ENCODE measurements around the gene WDR88. TPM values are rescaled to one million over a fixed set of nuclear protein-coding genes. Genes with fewer than 3 reads are reported as not detected.
"Not testable (repeated sequence)": the region's sequence is repeated elsewhere in the genome, so short reads cannot be mapped to it uniquely, and the experiment has no call there.

WDR88 gene
- total RNA-seq, 4 donors from 2014 or later, result not detected

DNA sequence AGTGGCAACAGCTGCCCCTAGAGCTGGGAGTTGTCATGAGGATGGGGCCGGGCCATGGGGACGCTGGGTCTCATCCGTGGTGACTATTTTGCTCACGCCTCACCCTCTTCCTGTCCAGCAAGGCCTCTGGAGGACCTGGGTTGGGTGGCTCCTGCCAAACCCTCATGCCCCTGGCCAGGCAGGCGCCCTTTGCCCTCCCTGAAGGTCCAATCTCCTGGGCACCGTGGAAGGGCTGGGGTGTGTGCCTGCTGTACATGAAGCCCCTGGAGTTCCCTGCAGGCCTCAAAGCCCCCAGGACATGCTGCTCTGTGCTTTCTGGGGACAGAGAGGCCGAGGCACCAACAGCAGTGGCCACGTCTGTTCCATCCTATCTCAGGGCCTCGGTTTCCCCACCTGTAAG lies 76.0 kb downstream of the WDR88 start:
- in situ Hi-C loops (cut with MboI; ENCODE audit: low sequenced_read_pairs in 4 of 4), result no loop called here
- Histone ChIP-seq H3K9me3 (no peaks in the 10 kb centered on the region), H3K36me3 (no peaks in the 10 kb centered on the region), H3K27ac (no peak overlapping the region), H3K27me3 (no peaks in the 10 kb centered on the region), H3K4me1 (no peaks in the 10 kb centered on the region), H3K4me3 (no peak overlapping the region)
- ATAC-seq, result no peak
- no peak for TF ChIP-seq POLR2A (IDR thresholded peaks at IDR 0.05)
- TF ChIP-seq, protein P1, sequence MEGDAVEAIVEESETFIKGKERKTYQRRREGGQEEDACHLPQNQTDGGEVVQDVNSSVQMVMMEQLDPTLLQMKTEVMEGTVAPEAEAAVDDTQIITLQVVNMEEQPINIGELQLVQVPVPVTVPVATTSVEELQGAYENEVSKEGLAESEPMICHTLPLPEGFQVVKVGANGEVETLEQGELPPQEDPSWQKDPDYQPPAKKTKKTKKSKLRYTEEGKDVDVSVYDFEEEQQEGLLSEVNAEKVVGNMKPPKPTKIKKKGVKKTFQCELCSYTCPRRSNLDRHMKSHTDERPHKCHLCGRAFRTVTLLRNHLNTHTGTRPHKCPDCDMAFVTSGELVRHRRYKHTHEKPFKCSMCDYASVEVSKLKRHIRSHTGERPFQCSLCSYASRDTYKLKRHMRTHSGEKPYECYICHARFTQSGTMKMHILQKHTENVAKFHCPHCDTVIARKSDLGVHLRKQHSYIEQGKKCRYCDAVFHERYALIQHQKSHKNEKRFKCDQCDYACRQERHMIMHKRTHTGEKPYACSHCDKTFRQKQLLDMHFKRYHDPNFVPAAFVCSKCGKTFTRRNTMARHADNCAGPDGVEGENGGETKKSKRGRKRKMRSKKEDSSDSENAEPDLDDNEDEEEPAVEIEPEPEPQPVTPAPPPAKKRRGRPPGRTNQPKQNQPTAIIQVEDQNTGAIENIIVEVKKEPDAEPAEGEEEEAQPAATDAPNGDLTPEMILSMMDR (IDR thresholded peaks at IDR 0.05 in 4 of 5, conservative IDR thresholded peaks at IDR 0.05 in 1 of 5), result no peak
- intact Hi-C loops (cut with DNase I; ENCODE audit: low total_unique reads), result no loop called here
- no peak for DNase-seq

DNA sequence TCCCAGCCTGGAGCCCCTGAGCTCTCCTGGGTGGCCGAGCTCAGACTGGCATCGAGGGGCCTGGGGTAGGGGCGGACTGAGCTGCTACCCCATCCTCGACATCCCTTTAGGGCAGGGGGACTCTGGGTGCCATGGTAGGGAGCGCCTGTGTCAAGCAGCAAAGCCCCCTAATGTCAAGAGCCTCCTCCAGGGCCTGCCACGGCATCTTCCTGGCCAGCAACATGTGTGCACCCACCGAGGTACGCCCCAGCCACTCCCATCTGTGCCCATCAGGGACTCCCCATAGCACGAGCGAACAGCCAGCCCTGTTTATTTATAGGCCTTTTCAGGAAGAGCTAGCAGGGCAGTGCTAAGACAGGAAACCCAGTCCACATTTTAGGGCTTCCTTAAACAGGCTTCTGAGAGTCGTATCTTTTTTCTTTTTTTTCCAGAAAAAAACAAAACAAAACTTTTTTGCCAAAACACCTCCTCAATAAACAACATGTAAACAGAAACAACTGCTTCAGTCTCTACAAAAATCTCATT lies 76.5 kb downstream of the WDR88 start:
- no peaks in the 10 kb centered on the region for H3K27me3 ChIP-seq

DNA sequence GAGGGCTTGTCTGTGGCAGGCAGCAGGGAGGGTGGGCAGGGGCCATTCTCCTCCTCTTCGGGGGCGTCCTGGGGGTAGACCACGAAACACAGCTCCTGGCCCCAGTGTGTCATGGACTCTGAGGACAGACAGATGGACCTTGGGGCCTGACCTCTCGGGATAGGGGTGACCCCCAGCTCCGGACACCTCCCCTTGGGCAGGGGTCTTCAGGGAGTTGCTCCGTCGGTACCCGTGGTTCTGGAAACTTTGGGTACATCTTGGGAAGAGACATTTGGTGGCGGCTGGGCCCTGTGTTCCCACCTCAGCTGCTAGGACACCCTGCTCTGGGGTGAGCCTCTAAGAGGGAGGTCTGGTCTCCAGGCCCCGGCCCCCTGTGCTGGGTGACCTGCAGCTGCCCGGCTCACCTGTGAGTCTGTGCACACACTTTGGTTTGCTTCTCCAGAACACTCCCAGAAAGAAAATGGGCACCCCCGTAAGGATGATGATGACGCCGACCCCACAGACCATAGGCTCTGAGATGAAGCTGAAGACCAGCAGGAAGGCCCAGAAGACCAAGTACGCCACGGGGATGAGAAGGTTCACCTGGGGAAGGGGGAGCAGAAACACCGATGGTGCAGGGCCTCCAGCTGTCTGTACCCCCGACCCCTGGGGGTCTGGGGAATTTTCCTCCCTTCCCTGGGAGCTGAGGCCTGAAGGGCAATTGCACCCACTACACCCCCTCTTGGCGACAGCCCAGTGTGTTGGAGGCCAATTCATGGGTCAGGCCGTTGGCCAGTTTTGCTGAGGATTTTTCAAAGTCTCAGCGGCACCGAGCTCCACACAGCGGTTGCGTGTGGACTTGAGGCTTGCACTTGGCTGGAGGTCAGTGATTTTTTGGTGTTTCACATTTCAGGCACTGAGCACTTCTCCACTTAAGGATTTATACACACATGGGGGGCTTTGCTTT lies 77.3 kb downstream of the WDR88 start:
- no peak for TF ChIP-seq POLR2A (IDR thresholded peaks at IDR 0.05)
- TF ChIP-seq, protein P1 (IDR thresholded peaks at IDR 0.05 in 4 of 5, conservative IDR thresholded peaks at IDR 0.05 in 1 of 5), result no peak
- Histone ChIP-seq H3K9me3 (no peaks in the 10 kb centered on the region), H3K4me3 (no peak overlapping the region), H3K4me1 (no peaks in the 10 kb centered on the region), H3K36me3 (no peaks in the 10 kb centered on the region), H3K27ac (no peak overlapping the region), H3K27me3 (no peaks in the 10 kb centered on the region)
- in situ Hi-C loops (cut with MboI; ENCODE audit: low sequenced_read_pairs in 4 of 4), result no loop called here
- intact Hi-C loops (cut with DNase I; ENCODE audit: low total_unique reads), result no loop called here
- no peak for ATAC-seq
- no peak for DNase-seq

More for the DNA sequence above, 76.5 kb downstream of the WDR88 start:
- TF ChIP-seq, protein P1 (IDR thresholded peaks at IDR 0.05 in 4 of 5, conservative IDR thresholded peaks at IDR 0.05 in 1 of 5), result no peak
- no peak for TF ChIP-seq POLR2A (IDR thresholded peaks at IDR 0.05)
- ATAC-seq (no peak), DNase-seq (no peak)
- H3K36me3 ChIP-seq, result no peaks in the 10 kb centered on the region
- no peak overlapping the region for H3K27ac ChIP-seq
- H3K4me1 ChIP-seq, result no peaks in the 10 kb centered on the region
- intact Hi-C loops (cut with DNase I; ENCODE audit: low total_unique reads), result no loop called here
- H3K4me3 ChIP-seq, result no peak overlapping the region
- H3K9me3 ChIP-seq, result no peaks in the 10 kb centered on the region
- in situ Hi-C loops (cut with MboI; ENCODE audit: low sequenced_read_pairs in 4 of 4), result no loop called here

DNA sequence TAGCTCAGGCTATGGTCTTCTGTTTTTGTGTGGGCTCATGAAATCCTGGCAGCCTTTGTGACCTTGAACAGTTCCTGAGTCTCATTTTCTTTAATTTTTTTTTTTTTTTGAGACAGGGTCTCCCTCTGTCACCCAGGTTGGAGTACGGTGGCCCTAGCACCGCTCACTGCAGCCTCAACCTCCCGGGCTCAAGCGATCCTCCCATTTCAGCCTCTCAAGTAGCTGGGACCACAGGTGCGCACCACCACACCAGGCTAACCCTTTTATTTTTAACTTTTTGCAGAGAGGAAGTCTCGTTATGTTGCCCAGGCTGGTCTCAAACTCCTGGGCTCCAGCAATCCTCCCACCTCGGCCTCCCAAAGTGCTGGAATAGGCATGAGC lies 77.9 kb downstream of the WDR88 start:
- H3K4me3 ChIP-seq; intact Hi-C loops (cut with DNase I; ENCODE audit: low total_unique reads); H3K9me3 ChIP-seq; H3K36me3 ChIP-seq; H3K27ac ChIP-seq; H3K4me1 ChIP-seq; in situ Hi-C loops (cut with MboI; ENCODE audit: low sequenced_read_pairs in 4 of 4); H3K27me3 ChIP-seq; DNase-seq; ATAC-seq: not testable (repeated sequence)

DNA sequence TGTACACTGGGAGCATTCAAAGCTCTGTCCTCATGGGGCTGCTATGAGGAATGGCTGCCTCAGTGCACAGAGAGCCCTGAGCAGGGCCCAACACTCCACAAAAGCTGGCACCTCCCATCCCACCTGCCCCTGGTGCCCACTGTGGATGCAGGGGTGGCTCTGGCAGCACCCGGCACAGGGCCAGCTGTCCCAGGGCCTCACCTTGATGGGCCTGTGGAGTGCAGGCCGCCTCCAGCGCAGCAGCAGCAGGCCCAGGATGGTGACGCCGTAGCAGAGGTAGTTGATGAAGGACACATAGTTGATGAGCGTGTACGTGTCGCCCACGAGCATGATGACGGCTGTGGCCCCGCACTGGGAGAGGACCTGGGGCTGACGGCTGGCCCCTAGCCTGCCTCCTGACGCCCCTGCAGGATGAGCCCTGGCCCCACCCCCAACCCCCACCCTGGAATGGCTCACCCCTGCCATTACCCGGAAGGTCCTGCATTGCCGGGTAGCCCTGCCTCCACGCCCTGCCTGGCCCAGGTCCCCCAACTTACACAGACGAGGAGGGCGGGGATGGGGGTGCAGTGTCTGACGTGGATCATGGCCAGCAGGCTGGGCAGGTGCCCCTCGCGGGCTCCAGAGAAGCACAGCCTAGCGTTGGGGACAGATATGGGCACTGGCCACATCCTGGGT lies 78.5 kb downstream of the WDR88 start:
- Histone ChIP-seq H3K4me3 (no peak overlapping the region), H3K36me3 (no peaks in the 10 kb centered on the region), H3K4me1 (no peaks in the 10 kb centered on the region), H3K27ac (no peak overlapping the region), H3K27me3 (no peaks in the 10 kb centered on the region), H3K9me3 (no peaks in the 10 kb centered on the region)
- in situ Hi-C loops (cut with MboI; ENCODE audit: low sequenced_read_pairs in 4 of 4), result no loop called here
- intact Hi-C loops (cut with DNase I; ENCODE audit: low total_unique reads), result no loop called here
- DNase-seq (no peak), ATAC-seq (no peak)
- TF ChIP-seq POLR2A (IDR thresholded peaks at IDR 0.05), result no peak
- TF ChIP-seq, protein P1 (IDR thresholded peaks at IDR 0.05 in 4 of 5, conservative IDR thresholded peaks at IDR 0.05 in 1 of 5), result no peak

All from gastrocnemius medialis (tissue), 4 donors.